ENCODE data around the gene CALML5.

The CALML5 gene

GRCh38 chr10:5462841-5463293, 36.5 kb downstream of the CALML5 start:
- TF ChIP-seq, protein P1, sequence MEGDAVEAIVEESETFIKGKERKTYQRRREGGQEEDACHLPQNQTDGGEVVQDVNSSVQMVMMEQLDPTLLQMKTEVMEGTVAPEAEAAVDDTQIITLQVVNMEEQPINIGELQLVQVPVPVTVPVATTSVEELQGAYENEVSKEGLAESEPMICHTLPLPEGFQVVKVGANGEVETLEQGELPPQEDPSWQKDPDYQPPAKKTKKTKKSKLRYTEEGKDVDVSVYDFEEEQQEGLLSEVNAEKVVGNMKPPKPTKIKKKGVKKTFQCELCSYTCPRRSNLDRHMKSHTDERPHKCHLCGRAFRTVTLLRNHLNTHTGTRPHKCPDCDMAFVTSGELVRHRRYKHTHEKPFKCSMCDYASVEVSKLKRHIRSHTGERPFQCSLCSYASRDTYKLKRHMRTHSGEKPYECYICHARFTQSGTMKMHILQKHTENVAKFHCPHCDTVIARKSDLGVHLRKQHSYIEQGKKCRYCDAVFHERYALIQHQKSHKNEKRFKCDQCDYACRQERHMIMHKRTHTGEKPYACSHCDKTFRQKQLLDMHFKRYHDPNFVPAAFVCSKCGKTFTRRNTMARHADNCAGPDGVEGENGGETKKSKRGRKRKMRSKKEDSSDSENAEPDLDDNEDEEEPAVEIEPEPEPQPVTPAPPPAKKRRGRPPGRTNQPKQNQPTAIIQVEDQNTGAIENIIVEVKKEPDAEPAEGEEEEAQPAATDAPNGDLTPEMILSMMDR (IDR thresholded peaks at IDR 0.05; ENCODE audit: extremely low read depth, insufficient read depth, missing control alignments): no peak
- in situ Hi-C loops (cut with MboI; ENCODE audit: low pct_unique_long_range_greater_than_20kb, low sequenced_read_pairs, unreplicated experiment): no loop called here
- DNase-seq (ENCODE audit: low spot score): no peak

- TF ChIP-seq, protein P1 (IDR thresholded peaks at IDR 0.05; ENCODE audit: extremely low read depth, insufficient read depth, missing control alignments): no peak
- DNase-seq (ENCODE audit: low spot score): no peak
- in situ Hi-C loops (cut with MboI; ENCODE audit: low pct_unique_long_range_greater_than_20kb, low sequenced_read_pairs, unreplicated experiment): no loop called here
Measured at GRCh38 chr10:5461914-5462840, 37.2 kb downstream of the CALML5 start.

GRCh38 chr10:5461203-5461588, 38.2 kb downstream of the CALML5 start:
- TF ChIP-seq, protein P1 (IDR thresholded peaks at IDR 0.05; ENCODE audit: extremely low read depth, insufficient read depth, missing control alignments): no peak
- no peak for DNase-seq (ENCODE audit: low spot score)
- in situ Hi-C loops (cut with MboI; ENCODE audit: low pct_unique_long_range_greater_than_20kb, low sequenced_read_pairs, unreplicated experiment): no loop called here

- TF ChIP-seq, protein P1 (IDR thresholded peaks at IDR 0.05; ENCODE audit: extremely low read depth, insufficient read depth, missing control alignments): no peak
- no peak for DNase-seq (ENCODE audit: low spot score)
- in situ Hi-C loops (cut with MboI; ENCODE audit: low pct_unique_long_range_greater_than_20kb, low sequenced_read_pairs, unreplicated experiment): no loop called here
Measured at GRCh38 chr10:5460468-5461202, 38.7 kb downstream of the CALML5 start.

DNA sequence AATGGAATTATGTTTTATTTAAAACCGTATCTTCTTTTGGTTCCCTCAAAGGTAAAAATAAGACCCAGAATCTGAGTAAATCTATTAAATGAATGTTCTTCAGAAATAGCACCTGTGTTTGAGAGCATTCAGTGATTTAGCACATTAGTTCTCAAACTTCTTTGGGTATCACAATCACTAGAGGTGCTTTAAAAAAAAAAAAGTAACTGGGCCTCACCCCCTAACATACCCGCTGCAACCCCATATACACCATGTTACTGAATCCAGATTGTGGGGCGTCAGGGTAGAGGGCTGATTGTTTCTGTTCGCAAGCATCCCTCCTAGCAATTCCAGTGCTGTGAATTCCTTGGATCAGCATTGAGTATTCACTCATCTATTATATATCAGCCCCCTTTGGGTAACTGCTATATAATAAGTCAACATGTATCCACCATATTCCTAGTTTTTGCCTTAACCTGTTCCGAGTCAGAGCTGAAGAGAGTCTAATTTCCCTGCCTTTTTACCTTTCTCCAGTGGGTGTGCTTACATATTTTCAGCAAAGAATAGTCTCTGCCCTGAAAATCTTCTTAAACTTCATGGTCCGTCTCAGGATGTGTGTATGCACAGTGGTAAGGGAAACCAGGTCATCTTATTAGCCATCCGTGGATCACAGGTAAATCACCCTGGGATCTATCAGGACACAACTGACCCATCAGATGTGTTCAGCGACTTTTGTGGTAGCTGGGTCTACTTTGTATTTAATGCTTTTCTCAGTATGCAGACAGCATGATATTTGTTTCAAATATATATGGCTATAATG, 40.2 kb downstream of the CALML5 start:
- in situ Hi-C loops (cut with MboI; ENCODE audit: low pct_unique_long_range_greater_than_20kb, low sequenced_read_pairs, unreplicated experiment): no loop called here
- TF ChIP-seq, protein P1 (IDR thresholded peaks at IDR 0.05; ENCODE audit: extremely low read depth, insufficient read depth, missing control alignments): no peak
- no peak for DNase-seq (ENCODE audit: low spot score)

DNA sequence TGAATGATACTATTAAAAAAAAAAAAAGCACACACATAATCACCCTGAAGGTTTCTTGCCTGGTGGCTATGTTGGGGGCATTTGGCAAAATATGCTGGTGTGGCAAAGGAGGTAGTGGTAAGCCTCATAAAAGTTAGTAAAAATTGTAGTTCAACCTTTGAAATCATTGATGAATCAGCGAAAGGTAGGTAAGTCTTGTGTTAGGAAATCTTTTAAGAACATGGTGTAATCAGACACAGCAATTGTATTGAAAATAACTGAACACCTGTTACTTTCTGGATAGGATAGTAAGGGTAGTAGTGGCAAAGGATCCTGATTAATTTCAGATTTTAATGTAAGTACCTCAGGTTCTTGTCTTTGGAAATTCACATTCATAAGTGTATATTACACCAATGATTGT, 40.9 kb downstream of the CALML5 start:
- in situ Hi-C loops (cut with MboI; ENCODE audit: low pct_unique_long_range_greater_than_20kb, low sequenced_read_pairs, unreplicated experiment): no loop called here
- DNase-seq (ENCODE audit: low spot score): no peak
- TF ChIP-seq, protein P1 (IDR thresholded peaks at IDR 0.05; ENCODE audit: extremely low read depth, insufficient read depth, missing control alignments): no peak

Data from GM13977 (cell line).